ENCODE measurements around the gene NAGK.
"Not testable (repeated sequence)": the region's sequence is repeated elsewhere in the genome, so short reads cannot be mapped to it uniquely, and the experiment has no call there.

The NAGK gene

DNA sequence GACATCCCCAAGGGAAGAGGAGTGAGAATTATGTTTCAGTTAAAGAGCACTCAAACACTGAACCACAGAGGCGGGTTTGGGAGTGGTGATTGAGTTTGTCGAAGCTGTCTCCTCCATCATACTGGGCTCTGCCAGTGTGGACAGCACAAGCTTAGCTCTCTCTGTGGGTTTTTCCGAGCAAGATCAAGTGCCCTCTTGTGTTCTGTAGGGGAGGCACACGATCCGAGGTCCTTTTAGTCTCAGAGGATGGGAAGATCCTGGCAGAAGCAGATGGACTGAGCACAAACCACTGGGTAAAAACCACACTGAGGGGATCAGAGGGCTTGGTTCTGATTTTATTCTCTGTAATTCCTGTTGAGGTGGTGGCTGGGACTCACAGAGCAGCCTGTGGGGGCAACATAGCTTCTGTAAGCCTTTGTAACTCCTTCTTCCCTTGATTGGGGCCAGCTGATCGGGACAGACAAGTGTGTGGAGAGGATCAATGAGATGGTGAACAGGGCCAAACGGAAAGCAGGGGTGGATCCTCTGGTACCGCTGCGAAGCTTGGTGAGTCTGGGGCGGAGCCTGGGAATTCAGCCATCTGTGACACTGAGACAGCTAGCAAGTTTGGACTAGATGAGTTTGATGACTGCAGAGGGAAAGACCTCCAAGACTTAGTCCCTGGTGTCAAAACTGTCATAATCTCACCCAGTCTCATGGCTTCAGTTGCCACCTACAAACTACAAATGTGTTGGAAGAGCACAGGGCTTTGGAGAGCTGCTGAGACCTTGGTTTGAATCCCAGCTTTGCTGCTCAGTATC lies 2.0 kb downstream of the NAGK start:
- peak; percentile 46 for DNase-seq

DNA sequence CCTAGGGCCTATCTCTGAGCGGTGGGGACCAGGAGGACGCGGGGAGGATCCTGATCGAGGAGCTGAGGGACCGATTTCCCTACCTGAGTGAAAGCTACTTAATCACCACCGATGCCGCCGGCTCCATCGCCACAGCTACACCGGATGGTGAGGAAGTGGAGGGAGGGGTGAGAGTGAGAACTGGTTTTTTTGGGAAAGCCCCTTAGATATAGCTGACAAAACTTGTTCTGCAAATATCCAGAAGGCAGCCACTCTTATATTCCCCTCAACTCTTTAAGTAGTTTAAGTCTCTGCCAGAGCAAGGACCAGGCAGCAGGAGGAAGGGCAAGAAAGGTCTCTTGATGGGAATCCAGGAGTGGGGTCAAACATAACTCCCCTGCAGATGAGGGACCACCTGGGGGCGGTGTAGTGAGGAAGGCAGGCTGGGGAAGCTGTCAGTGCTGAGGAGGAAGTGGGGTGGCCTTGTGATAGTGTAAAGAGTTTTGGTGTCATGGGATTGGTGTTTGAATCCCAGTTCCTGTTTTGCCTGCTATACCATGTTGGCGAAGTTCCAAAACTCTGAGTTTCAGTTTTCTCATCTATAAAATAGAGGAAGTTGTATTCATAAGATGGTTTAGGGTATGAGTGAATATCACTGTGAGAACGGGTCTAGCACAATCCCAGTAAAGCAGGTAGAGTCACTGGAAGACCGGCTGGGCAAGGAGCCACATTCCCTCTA lies 3.4 kb downstream of the NAGK start:
- DNase-seq = no peak

DNA sequence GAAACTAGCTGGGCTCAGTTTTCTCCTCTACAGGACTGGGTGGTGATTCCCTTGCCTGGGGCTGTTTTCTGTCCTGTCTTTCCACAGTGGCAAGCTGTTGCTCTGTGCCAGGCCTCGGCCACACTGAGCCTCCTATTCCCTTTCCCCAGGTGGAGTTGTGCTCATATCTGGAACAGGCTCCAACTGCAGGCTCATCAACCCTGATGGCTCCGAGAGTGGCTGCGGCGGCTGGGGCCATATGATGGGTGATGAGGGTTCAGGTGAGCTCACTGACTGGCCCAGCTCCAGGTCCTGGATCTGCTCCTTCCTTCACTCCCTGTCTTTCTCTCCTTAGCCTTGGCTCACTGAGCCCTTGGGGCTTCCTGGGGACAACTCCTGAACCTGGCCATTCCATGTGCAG lies 4.0 kb downstream of the NAGK start:
- DNase-seq = no peak

DNA sequence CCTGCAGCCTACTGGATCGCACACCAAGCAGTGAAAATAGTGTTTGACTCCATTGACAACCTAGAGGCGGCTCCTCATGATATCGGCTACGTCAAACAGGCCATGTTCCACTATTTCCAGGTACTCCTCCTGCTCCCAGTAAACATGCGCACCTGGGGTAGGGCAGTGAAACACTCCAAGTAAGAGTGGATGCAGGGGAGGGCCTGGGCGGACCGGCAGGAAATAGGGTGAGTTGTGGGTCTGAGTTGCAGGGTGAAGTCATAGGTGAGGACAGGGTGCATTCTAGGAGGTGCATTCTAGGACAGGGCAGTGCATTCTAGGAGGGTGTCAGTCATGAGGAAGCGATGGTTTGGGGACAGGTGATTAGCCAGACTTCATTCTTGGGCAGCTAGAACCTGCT lies 5.0 kb downstream of the NAGK start:
- DNase-seq = no peak

DNA sequence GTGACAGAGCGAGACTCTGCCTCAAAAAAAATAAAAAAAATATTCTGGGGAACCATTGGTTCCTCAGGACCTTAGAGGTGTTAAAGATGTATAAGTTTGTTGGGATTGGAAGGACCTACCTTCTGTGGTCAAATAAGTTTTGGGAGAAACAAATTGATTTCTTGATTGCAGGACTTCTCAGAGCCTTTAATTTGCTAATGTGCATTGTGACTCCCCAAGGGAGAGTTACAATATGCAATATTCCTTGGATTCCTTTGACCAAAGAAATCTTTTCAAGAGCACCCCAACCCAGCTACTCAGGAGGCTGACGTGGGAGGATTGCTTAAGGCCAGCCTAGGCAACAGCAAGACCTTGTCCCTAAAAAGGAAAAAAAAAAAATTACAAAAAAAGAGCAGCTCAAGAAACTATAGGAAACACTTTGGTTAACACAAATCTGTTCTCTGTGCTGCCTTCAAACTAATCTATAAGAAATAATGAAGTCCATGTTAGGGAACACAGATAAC lies 6.5 kb downstream of the NAGK start:
- no peak for DNase-seq

DNA sequence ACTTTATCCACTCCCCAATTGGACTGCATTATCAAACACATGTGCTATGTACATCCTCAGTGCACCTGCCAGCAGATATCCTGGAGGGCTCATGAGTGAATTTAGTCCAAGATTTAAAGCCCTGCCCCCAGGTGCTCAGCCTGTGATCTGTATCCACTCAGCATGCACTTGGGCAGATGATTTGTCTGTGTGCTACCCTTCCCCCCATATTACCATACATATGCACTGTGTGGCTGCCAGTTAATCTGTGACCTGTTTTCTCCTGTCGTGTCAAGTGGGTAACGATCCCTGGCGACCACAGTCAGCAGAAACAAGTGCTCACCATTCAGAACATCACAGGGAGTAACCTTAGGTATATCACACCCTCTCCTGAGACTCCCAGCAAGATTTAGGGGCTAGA lies 10.2 kb downstream of the NAGK start:
- no peak for DNase-seq

DNA sequence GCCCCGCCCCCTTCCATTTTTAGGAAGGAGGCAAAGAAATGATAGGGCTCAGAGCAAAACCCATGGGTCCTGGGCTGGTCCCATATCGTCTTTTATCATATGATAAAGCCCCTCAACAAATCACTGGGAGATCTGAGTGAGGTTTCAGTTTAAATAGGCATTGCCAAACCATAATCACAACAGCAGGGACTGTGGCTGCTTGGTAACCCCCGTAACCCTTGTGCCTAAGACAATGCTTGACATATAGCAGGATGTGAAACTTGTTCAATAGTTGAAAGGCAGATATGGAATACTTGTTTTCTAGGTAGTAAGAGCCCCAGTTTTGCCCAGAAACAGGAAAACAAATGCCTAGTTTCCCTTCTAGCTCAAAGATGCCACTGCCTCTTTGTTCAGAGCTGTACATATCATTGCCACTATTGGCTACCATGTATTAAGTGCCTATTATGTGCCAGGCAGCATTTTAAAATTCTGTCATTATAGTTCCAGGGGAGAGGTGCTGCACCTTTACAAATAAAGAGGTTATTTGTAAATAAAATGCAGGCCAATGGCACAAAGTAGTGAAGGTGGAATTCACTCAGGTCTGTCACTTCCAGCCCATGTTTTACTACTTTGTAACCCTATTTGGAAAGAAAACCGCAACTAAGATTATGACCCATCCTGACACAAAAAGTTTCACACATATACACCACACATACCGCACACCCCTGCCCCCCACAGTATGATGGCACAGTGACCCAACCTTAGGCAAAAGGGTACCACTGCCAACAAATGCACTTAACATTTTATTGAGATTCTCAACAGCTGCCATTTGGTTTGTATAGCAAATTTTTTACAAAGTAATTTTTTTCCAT lies 14.2 kb downstream of the NAGK start:
- no peak for DNase-seq

DNA sequence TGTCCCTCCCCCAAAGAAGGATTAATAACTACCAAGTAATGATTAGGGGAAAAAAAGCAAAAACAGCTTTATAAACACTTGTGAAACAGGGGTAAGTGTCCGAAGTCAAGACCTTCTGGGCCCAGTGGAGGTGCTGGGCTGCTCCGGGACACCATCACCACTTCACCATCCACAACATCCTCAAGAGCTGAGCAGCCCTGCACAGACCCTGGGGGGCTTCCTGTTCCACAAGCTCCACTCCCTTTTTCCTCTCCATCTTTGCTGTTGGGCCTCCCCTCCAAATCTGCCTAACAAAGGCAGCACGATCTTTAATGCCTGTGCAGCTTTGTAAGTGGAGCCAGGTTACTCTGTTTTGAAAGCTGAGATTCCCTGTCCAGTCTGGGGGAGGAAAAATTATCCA lies 14.8 kb downstream of the NAGK start:
- not testable (repeated sequence) for DNase-seq

DNA sequence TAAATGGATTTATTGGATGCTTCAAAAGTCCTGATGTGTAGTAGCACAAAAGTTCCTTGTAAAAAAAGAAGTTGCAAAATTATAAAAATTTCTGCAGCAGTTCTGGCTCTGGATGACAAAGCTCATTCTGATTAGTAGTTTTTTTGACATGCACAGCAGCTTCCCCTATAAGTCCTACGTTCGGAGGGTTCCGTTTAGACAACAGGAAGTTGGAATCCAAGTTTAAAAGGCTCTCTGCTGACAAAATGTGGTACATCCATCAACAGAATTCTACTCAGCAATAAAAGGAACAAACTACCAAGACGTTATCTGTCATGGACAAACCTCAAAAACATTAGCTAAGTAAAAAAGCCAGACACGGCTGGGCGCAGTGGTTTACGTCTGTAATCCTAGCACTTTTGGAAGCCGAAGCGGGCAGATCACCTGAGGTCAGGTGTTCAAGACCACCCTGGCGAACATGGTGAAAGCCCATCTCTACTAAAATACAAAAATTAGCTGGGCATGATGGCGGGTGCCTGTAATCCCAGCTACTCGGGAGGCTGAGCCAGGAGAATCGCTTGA lies 15.4 kb downstream of the NAGK start:
- DNase-seq = not testable (repeated sequence)

DNA sequence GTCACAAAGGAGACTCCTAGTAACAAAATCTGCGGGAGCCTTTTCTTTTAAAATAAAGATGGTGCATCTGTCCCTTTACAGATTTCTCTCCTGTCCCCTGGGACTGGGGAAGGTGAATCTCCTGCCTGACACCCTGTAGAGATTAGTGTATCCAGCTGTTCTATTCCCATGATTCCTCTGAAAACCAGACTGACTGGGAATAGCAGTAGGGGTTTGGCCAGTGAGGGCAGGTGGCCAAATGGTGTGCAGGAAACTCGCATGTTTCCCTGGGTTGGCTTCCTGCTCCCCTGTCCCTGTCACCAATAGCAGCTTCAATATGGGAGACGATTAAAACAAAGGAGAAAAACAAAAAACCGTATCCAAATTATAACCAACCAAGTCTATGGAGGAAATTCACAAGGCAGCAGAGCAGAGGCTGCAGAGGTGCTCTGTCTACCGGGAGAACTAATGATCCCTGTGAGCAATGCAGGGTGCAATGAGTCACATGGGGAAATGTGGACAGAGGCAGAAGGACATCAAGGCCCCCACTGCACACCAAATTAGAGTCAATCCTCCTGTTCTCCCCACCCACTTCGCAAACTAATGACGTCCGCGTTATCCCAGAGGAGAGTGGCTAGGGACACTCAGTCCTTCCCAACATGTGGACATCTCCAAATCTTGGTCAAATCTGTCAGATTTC lies 17.0 kb downstream of the NAGK start:
- not testable (repeated sequence) for DNase-seq

DNA sequence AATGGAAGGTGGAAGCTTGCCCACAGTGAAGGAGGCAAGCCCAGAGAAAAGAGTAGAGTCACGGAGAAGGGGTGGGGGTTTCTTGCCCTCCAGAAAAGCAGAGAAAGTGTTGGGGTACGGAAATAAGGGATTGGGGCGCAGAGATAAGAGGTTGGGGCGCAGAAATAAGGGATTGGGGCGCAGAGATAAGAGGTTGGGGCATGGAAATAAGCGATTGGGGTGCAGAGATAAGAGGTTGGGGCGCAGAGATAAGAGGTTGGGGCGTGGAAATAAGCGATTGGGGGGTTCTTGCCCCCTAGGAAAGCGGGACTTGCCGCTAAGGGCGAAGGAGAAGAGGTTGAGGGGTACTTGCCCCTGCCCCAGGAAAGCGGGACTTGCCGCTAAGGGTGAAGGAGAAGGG lies 21.0 kb downstream of the NAGK start:
- DNase-seq = not testable (repeated sequence)

DNA sequence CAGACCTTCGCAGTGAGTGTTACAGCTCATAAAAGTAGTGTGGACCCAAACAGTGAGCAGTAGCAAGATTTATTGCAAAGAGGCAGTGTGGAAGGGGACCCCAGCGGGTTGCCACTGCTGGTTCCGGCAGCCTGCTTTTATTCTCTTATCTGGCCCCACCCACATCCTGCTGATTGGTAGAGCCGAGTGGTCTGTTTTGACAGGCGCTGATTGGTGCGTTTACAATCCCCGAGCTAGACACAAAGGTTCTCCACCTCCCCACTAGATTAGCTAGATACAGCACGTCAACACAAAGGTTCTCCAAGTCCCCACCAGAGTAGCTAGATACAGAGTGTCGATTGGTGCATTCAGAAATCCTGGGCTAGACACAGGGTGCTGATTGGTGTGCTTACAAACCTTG lies 23.4 kb downstream of the NAGK start:
- not testable (repeated sequence) for DNase-seq

DNA sequence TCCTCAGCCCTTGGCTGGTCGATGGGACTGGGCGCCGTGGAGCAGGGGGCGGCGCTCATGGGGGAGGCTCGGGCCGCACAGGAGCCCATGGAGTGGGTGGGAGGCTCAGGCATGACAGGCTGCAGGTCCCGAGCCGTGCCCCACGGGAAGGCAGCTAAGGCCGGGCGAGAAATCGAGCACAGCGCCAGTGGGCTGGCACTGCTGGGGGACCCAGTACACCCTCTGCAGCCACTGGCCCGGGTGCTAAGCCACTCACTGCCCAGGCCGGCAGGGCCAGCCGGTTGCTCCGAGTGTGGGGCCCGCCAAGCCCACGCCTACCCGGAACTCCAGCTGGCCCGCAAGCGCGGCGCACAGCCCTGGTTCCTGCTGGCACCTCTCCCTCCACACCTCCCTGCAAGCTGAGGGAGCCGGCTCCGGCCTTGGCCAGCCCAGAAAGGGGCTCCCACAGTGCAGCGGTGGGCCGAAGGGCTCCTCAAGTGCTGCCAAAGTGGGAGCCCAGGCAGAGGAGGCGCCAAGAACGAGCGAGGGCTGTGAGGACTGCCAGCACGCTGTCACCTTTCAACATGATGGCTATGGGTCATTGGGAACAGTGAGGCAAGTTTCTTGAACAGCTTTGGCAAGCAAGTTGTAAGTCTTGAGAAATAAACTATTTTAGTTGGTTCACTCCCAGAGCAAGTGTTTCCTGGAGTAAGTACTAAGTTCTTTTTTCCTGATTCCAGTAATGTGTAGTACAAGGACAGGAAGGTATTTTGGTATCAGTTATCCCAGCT lies 24.2 kb downstream of the NAGK start:
- not testable (repeated sequence) for DNase-seq

DNA sequence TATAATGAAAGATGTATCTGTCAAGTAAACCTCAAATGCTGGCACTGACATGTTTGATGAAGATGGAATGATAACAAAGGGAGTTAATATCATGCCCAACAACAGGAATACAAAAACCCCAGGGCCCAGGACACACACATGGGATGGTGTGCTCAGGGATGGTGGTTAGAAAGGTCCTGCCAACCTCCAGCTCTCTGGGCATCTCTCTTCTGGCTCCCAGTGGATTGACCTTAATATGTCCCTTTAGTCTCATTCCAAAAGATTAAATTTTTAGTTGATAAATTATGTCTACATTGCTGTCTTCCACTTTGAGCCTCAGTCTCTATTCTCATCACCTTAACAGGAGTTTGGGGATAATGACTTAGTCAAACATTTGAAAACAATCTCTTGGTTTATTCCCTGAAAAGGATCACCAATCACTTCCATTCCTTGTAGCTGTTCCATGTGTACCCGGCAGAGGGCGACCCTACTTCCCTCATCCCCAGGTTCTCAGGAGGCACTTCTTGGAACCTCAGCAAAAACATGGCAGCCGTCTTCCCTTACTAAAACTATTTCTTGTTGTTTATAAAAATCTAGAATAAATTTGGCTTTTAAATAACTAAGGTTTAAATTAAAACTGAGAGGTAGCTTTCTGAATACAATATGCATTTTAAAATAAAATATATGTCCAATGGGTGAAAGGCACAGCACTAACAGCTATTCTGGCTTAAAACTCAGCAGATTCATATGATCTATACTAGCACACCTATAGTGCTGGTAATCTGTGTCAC lies 31.9 kb downstream of the NAGK start:
- DNase-seq = peak; percentile 59

DNA sequence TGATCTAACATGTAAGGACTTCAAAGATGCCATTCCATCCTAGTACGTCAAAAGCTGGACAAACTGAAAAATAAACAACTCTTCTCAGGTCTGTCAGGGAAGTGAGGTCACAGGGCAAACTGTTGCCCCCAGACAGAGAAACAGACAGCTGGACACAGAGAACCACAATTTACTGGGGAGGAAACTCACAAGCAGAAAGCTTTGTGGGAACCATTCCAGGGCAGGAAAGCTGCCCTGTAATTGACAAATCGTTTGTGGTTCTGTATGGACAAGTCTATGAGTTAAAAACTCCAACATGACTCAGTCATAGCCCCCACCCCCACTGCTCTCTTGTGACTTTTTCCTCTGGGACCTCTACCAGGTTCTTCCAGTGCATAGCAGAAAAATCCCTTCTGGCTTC lies 33.2 kb downstream of the NAGK start:
- peak; percentile 92 for DNase-seq

DNA sequence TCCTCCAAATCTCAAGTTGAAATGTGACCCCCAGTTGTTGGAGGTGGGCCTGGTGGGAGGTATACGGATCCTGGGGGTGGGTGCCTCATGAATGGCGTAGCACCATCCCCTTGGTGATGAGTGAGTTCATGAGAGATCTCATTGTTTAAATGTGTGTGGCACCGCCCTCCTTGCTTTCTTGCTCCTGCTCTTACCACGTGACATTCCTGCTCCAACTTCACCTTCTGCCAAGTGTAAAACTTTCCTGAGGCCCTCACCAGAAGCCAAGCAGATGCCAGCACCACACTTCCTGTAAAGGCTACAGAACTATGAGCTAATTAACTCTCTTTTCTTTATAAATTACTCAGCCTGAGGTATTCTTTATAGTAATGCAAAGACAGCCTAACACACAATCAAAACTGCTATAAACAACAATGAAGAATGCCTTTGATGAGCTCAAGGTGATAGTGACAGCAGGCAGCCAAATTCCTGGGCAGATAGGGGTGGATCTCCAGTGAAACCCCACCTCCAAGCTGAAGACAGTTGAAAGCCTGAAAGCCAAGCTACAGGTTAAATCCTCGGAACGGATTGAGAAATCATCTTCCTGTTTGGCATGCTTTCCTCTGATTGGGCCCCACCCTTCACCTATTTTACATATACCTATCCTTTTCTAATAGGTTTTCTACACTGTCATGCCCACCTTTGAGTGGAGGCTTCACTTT lies 34.7 kb downstream of the NAGK start:
- DNase-seq = no peak

DNA sequence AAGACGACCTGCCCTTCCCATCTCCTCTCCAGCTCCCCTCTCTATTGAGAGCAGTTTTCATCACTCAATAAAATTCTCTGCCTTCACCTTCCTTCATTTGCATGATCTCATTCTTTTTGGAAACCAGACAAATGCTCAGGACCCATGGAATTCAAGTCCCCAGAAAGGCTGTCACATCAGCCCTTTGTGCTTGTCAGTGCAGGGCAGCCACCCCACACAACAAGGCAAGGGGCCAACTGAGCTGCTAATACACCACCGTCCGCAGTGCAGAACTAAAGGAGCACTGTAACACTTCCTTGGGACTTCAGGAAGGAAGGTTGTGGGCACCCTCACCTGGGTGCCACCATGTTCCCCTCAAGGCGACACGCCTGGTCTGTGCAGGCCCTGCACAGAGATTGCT lies 35.4 kb downstream of the NAGK start:
- no peak for DNase-seq

DNA sequence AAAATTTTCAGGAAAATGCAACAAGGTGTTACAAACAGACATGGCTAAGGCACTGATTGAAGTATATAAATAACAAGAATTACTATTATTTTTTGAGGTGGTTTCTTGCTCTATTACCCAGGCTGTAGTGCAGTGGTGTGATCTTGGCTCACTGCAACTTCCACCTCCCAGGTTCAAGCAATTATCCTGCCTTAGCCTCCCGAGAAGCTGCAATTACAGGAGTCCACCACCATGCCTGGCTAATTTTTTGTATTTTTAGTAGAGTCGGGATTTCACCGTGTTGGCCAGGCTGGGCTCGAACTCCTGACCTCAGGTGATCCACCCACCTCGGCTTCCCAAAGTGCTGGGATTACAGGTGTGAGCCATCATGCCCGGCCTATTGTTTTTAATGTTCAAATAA lies 38.0 kb downstream of the NAGK start:
- not testable (repeated sequence) for DNase-seq

DNA sequence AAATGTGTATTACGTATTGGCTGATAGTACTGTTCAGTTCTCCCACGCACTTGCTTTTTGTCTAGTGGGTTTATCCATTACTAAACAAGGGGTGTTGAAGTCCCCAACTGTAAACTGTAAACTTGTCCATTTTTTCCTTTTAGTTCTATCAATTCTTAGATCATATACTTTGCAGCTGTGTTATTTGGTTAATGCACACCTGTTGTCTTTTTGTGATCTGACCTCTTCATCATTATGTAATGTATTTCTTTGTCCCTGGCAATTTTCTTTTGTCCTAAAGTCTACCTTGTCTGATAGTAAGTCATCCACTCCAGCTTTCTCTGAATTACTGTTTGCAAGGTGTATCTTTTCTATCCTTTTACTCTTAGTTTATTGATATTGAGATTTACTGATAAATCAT lies 39.6 kb downstream of the NAGK start:
- DNase-seq = no peak

DNA sequence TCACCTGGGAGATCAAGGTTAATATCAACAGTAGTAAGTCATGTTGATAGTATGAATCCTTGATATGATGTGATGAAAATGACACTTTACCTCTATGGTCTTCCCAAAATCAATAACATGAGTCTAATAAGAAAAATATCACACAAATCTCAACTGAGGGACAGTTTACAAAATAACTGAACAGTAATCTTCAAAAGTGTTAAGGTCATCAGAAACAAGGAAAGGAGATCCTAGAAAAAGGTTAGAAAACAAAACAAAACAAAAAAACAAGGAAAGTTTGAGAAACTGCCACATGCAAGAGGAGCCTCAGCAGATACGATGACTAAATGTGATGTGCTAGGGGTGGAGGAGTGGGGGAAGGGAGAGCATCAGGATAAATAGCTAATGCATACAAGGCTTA lies 45.4 kb downstream of the NAGK start:
- no peak for DNase-seq

All from fibroblast of skin of right biceps (primary cell).